ENCODE data around the gene ST8SIA4. TPM values are rescaled to one million over a fixed set of nuclear protein-coding genes. Genes with fewer than 3 reads are reported as not detected.

Gene ST8SIA4
- total and polyA plus RNA-seq, 10 of the 15 experiments (the other 5 are each of a cell fraction or from before 2014, with no cell fraction given) = 4.4 to 30.9 (median 19.5) TPM

- no peak for TF ChIP-seq E4F1 (IDR thresholded peaks at IDR 0.05; ENCODE audit: borderline replicate concordance, partially characterized antibody)
- TF ChIP-seq, protein P1, sequence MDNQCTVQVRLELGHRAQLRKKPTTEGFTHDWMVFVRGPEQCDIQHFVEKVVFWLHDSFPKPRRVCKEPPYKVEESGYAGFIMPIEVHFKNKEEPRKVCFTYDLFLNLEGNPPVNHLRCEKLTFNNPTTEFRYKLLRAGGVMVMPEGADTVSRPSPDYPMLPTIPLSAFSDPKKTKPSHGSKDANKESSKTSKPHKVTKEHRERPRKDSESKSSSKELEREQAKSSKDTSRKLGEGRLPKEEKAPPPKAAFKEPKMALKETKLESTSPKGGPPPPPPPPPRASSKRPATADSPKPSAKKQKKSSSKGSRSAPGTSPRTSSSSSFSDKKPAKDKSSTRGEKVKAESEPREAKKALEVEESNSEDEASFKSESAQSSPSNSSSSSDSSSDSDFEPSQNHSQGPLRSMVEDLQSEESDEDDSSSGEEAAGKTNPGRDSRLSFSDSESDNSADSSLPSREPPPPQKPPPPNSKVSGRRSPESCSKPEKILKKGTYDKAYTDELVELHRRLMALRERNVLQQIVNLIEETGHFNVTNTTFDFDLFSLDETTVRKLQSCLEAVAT (IDR thresholded peaks at IDR 0.05) = peak; percentile 36; the same call in 1 of the 2 replicates
- 0 out of 2 replicates have a peak, but pooled peaks have one; percentile 27 for TF ChIP-seq SMARCA5 (IDR thresholded peaks at IDR 0.05)
- no peak for TF ChIP-seq STAT3 (IDR thresholded peaks at IDR 0.05; ENCODE audit: low read depth, low read length)
- no peak for TF ChIP-seq BCL11A (IDR thresholded peaks at IDR 0.05; ENCODE audit: low read depth, low read length)
- Histone ChIP-seq H2AFZ (ENCODE audit: control insufficient read depth, low read depth, low read length) (no peak overlapping the region), H3K4me3 (no peak overlapping the region), H3K9me3 (replicated peaks; ENCODE audit: control insufficient read depth, insufficient read depth, low read length) (peaks cover 8% of the 10 kb centered on the region), H3K4me1 (ENCODE audit: control insufficient read depth, insufficient read depth, low read length) (peaks cover 38% of the 10 kb centered on the region), H3K79me2 (ENCODE audit: control insufficient read depth, insufficient read depth, low read length) (peaks cover 26% of the 10 kb centered on the region), H3K9ac (ENCODE audit: control insufficient read depth, insufficient read depth, low read length) (0 out of 2 replicates have a peak overlapping the region, but pooled peaks have one; percentile 37), H3K36me3 (ENCODE audit: control insufficient read depth in 2 of 2, insufficient read depth in 2 of 2, low read length in 1 of 2) (peaks cover 4 to 21% of the 10 kb centered on the region in 2 experiments; a peak in 3 of 4 replicates), H3K27me3 (replicated peaks in 1 of 2; ENCODE audit: control insufficient read depth in 2 of 2, insufficient read depth in 2 of 2, low read length in 1 of 2) (no peaks in the 10 kb centered on the region), H4K20me1 (ENCODE audit: control insufficient read depth, insufficient read depth) (no peaks in the 10 kb centered on the region), H3K4me2 (ENCODE audit: control insufficient read depth, insufficient read depth) (no peak overlapping the region), H3K27ac (ENCODE audit: control insufficient read depth, insufficient read depth) (peak overlapping the region; percentile 94)
- ChIA-PET POLR2A (interaction anchor here (0.6 to 4.1 kb wide), 9 partner anchors 11 to 1924 kb away, joined by 3 to 41 read pairs (median 5); partner anchors contain the start of gene ST8SIA4), SMC1A (ENCODE audit: uncharacterized antibody, unreplicated experiment) (interaction anchor here (0.7 to 5.3 kb wide), 15 partner anchors 13 to 80 kb away, joined by 3 to 122 read pairs (median 7); partner anchors contain the start of gene ST8SIA4), RAD21 (ENCODE audit: unreplicated experiment) (interaction anchor here (0.7 to 4.7 kb wide), 18 partner anchors 7 to 77 kb away, joined by 3 to 93 read pairs (median 4); partner anchors contain the start of gene ST8SIA4), CTCF (interaction anchor here (0.6 to 4.1 kb wide), 9 partner anchors 11 to 212 kb away, joined by 3 to 43 read pairs (median 4); partner anchors contain the start of gene ST8SIA4)
- in situ Hi-C loops (cut with MboI) (no loop called here), intact Hi-C loops (cut with micrococcal nuclease; ENCODE audit: unreplicated experiment) (loop anchor here (2.0 kb wide), 1 partner anchor 75 kb away; no protein-coding TSS in a partner anchor)
- FAIRE-seq (peak; percentile 68), DNase-seq (ENCODE audit: low read depth, low spot score) (no peak), ATAC-seq (no peak)
- 100% methylated on average over 6 of the region's 8 CpGs for WGBS (ENCODE audit: insufficient coverage, insufficient replicate concordance, low lambda C conversion rate, missing lambda C conversion rate)
- no TSS peak for BruUV-seq (replicated peaks)
These were observed 51.0 kb downstream of the ST8SIA4 start for GRCh38 chr5:100852051-100852450.

Data from GM12878 (cell line).